ENCODE measurements around the gene MT2A.
"Not testable (repeated sequence)": the region's sequence is repeated elsewhere in the genome, so short reads cannot be mapped to it uniquely, and the experiment has no call there.

Gene MT2A

GRCh38 chr16:56618138-56618537, 9.8 kb downstream of the MT2A start:
- H3K4me3 ChIP-seq, result peak overlapping the region; percentile 70
- peak overlapping the region in 1 of 2 donors; percentile 70 for H3K27ac ChIP-seq
- no peak for TF ChIP-seq CTCF (IDR thresholded peaks at IDR 0.05)
- no peak for DNase-seq (ENCODE audit: low spot score)

GRCh38 chr16:56620339-56620897, 12.0 kb downstream of the MT2A start:
- no peak for DNase-seq (ENCODE audit: low spot score)
- Histone ChIP-seq H3K27ac (no peak overlapping the region), H3K4me3 (no peak overlapping the region)
- no peak for TF ChIP-seq CTCF (IDR thresholded peaks at IDR 0.05)

- H3K27ac ChIP-seq, result peak overlapping the region in 1 of 2 donors; percentile 36
- DNase-seq (ENCODE audit: low spot score); H3K4me3 ChIP-seq: not testable (repeated sequence)
Observed at GRCh38 chr16:56621665-56622445, 13.5 kb downstream of the MT2A start.

GRCh38 chr16:56623184-56623583, 14.8 kb downstream of the MT2A start:
- H3K27ac ChIP-seq; DNase-seq (ENCODE audit: low spot score): not testable (repeated sequence)

GRCh38 chr16:56623637-56624036, 15.3 kb downstream of the MT2A start:
- H3K27ac ChIP-seq, result no peak overlapping the region
- no peak overlapping the region for H3K4me3 ChIP-seq
- no peak for DNase-seq (ENCODE audit: low spot score)
- no peak for TF ChIP-seq CTCF (IDR thresholded peaks at IDR 0.05)

More at GRCh38 chr16:56623184-56623583, 14.8 kb downstream of the MT2A start:
- H3K4me3 ChIP-seq, result not testable (repeated sequence)

GRCh38 chr16:56625140-56625942, 17.0 kb downstream of the MT2A start, which contains the start of gene MT1E:
Gene MT1E, plus strand, starts transcription at chr16:56625781. Its CDS starts 71 bp downstream, at chr16:56625852.
- Histone ChIP-seq H3K4me3 (peak within 1 kb of the TSS; percentile 80), H3K27ac (peak within 1 kb of the TSS; percentile 94 to 96)
- DNase-seq (ENCODE audit: low spot score), result peak; percentile 93
- TF ChIP-seq CTCF (IDR thresholded peaks at IDR 0.05), result no peak

GRCh38 chr16:56625943-56626654, 17.7 kb downstream of the MT2A start:
- no peak for TF ChIP-seq CTCF (IDR thresholded peaks at IDR 0.05)
- peak overlapping the region; percentile 80 for H3K4me3 ChIP-seq
- DNase-seq (ENCODE audit: low spot score), result peak; percentile 93
- peak overlapping the region; percentile 94 to 96 for H3K27ac ChIP-seq
